GM21528 (cell line): ENCODE measurements around the gene COBL.

Experiments used
- ATAC-seq: cut with Tn5 transposase; IDR thresholded peaks from one replicate; pipeline ENCODE4 v1.9.1; 2021; ENCODE audit warnings: mild to moderate bottlenecking, moderate library complexity; ENCODE audit not compliant: unreplicated experiment, low FRiP score

Gene COBL

DNA sequence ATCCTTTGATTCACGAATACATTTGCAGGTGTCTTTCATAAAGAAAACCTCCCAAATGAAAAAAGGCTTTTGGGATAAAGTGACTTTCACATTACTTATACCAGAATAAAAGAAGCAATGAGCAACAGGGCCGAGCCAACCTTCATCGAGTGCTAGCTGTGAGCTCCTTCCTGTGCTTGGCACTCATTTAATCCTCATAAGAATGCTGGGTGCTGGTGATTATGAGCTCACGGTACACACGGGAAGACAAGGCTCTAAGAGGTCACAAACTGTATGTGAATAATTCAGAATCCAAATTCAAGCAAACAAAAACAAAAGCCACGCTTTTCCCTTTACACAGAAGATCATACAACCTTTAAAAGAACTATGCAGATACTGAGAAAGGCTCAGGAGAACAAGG is 156.2 kb downstream of the COBL start:
- no peak for ATAC-seq

DNA sequence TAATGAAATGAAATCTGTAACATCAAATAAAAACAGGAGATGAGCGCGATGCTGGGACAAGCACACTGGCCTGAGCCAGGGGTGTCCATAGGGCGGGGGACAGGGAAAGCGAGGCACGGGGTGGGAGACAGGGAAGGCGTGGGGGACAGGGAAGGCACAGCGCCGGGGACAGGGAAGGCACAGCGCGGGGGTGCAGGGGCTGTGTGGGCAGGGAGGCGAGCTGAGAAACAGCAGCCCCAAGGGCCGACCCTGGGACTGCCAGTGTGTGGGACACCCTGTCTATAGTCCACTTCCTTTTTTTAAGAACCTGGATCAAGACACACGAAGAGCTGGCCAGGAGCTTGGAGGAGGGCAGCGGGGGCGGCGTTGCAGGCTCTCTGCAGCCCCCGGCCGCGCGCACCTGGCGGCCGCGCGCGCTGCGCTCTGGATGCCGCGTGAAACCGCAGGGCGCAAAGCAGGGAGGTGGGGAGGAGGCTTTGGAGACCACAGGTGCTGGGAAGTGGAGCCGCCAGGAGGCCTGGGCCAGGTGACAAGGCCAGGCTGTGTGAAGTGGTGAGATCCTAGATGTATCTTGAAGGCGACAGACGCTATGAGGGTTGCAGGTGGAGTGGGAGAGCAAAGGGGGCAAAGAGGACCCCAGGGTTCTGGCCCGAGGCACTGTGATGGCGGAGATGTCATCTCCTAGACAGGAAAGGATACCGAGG is 157.7 kb downstream of the COBL start:
- ATAC-seq = no peak

DNA sequence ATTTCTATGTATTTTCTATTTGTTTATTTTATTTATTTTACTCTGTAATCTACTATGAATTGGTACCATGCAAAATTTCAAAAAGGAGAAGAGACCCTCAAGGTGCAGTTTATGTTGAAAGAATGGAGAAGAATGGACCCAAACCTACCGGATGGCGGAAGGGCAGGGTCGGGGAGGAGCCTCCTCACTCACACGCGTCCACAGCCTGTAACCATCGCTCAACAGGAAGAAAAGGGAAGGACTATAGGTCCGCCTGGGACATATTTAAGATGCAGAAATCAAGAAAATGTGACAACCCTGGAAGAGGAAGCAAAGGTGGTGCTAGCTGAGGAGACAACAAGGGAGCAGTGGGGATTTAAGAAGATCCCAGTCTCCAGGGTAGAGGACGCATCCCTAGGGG is 158.4 kb downstream of the COBL start:
- no peak for ATAC-seq

DNA sequence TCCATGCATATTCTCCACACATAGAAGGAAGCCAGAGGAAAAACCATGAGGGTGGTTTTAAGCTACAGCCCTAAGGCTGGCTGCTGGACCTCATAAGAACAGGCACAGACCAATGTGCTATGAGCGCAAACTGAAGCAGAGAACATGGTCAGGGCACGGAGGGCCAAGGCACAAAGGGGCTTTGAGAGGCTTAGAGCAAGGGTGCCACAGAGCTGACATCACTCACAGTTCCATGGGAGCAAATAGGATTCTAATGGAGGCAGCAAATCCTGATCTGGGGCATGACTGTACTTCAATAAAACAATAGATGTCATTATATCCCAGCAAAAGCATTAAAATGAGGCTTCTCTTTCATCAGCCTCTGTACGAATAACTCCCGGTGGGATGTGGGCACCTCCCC is 162.4 kb downstream of the COBL start:
- ATAC-seq = no peak

DNA sequence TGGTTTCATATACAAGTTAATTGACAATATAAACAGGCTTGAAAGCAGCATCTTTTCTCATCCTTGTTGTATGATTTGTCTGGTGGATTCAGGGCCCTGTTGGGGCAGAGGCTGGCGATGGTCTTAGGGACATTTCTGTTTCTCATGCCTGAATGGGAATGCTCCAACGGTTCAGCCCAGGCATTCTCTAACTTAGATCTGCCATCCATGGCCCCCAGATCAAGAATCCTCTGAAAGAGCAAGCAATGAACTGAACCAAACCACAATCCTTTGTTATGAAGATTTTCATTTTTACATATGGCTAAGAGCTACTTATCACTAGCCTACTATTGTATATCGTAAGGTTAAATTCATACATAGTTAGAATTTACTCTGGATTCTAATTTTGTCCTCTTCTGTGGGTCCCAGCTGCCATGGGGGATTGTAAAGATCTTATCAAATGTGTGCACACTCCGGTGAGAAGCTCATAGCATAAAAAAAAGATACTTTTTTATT is 163.9 kb downstream of the COBL start:
- ATAC-seq = no peak

DNA sequence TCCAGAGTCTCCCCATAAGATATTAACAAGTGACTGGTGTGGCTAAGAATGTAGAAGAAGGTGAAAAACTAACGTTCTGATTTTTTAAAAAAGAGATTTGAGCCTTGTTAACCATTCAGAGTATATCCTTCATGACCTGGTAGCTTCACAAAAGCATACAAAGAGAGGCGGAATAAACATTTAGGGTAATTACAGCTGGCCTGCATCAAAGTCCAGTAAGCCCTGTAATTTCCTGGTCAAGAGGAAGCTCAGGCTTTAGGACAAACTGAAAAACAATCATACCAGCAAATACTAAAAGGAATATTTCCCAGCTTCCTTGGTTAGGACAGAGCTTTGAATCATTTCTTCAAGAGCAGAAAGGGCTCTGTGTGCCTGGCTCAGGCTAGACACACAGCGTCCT is 165.2 kb downstream of the COBL start:
- no peak for ATAC-seq

DNA sequence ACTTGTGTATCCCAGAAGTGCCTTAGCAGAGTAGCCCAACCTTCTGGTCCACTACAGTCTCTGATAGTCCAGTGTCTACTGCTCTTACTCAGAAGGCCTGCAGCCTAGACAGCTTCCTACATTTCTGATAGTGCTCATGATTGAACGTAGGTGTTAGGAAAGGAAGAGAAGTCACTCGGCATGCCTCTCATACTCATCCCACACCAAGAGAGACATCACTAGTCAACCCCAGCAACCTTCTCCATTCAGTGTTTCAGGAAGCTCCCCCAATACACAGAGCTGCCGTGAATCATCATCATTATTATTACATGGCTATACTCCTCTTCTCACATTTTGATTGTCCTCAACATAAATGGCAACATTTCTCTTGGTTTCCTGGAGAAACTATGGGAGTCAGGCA is 166.4 kb downstream of the COBL start:
- no peak for ATAC-seq

DNA sequence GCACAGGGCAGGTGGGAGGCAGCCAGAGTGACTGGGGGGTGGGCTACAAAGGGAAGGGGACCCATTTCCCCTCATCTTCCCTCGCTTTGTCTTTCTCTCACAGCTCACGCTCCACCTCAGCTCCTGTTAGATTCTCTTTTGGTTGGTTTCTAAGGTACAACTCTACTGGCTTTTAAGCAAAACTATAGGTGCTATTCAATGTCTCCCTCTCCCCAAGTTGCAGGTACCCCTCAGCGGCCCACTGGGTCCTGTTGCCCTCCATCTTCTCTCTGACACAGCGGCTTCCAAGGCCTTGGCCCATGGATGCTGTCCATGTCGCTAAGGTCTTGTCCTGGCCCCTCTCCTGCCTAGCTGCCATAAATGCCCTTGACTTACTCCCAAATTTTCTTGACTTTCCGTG is 168.4 kb downstream of the COBL start:
- no peak for ATAC-seq

DNA sequence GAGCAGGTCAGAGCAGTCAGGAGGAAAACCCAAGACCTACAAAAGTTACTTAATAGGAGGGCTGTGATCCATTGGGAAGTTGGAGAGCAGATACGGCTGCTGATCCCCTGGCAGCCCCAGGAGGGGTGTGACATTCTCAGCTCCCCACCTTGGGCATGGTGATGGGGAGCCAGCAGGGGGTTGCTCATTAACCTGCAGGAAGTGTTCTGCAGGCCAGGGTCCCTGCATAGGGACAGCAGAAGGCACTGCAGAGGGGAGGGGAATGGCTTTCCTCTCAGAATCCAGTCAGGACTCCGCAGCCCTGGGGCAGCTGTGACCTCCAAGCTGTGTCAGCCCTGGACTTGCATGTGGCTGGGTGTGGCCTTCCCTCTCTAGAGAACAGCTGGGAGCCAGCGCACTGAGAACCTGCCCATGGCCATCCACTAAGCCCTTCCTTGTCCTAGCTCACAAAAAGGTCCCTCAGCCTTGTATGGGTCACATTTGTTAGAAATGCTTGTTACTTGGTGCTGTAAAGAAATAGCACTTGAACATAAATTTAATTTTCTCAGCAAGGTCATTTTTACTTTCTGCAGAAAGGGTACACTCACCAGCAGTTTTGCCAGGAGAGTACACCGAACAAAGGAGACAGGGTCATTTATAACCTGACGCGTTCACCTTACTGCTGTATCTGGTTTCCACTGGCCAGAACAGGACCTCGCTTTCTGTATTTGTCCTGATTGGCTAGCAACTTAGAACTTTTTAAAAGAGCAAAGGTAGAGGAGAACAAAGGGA is 169.6 kb downstream of the COBL start:
- ATAC-seq = no peak

DNA sequence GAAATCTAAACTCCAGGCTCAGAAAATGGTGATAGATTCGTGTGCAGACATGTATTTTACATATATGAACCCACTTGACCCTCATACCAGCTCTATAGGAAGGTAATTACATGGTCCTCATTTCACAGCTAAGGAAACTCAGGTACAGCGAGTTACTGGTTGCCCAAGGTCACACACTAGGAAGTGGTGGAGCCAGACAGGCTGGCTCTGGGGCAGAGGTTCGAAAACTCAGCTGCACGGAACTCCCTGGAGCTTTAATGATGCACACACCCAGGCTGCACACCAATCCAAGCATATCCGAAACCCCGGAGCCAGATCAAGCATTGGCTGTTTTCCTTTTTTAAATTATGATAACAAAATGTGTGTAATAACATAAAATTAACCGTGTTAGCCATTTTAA is 172.4 kb downstream of the COBL start:
- ATAC-seq = no peak

DNA sequence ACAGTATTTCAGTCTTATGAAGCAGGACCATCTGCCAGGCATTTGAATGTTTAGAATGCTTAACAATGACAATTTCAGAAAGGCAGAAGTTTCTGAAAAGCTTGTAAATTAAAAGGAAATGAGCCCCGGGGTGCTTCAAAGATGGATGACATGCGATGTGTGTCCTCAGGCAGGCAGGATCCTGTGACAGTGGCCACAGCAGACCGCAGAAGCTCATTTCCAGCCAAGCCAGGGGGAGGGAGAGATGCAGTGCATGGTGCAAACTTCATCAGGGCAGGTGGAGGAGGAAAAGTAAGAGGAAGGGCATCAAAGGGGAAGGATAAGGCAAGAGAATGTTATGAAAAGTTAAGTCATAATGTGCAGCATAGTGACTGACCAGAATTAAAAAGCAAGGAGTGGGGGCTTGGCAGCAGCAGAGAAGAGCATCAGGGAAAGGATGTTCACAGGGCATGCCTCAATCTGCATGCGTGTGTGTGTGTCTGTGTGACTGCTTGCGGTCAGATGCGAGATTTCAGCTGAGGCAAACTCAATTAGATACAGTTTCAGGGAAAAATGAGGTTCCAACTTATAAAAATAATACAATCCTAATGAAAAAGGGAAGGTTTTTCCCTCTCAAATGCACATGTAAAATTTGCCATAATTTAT is 173.7 kb downstream of the COBL start:
- no peak for ATAC-seq

DNA sequence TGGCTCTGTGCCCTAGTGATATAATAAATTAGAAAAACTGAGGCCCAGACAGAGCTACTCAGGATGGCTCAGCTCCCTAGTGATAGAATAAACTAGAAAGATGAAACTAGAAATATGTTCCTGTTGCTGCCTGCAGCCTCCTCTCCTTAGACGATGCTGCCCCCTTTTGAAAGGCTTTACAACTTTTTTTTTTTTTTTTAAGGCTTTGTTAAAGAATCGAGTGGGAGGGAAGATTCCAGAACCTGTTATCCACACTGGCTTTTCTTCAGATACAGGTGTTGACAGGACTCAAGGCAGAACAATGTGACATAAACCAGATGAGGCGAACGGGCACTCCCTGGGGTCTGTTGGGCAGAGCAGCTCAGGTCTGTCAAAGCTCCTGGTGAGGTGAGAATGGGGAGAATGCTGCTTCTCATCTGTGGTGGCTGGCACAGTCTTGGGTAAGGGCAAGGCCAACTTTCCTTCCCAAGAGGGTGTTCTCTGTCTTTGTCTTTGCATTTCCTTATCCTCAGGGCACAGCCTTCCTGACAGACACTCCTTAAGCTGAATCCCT is 175.1 kb downstream of the COBL start:
- no peak for ATAC-seq

DNA sequence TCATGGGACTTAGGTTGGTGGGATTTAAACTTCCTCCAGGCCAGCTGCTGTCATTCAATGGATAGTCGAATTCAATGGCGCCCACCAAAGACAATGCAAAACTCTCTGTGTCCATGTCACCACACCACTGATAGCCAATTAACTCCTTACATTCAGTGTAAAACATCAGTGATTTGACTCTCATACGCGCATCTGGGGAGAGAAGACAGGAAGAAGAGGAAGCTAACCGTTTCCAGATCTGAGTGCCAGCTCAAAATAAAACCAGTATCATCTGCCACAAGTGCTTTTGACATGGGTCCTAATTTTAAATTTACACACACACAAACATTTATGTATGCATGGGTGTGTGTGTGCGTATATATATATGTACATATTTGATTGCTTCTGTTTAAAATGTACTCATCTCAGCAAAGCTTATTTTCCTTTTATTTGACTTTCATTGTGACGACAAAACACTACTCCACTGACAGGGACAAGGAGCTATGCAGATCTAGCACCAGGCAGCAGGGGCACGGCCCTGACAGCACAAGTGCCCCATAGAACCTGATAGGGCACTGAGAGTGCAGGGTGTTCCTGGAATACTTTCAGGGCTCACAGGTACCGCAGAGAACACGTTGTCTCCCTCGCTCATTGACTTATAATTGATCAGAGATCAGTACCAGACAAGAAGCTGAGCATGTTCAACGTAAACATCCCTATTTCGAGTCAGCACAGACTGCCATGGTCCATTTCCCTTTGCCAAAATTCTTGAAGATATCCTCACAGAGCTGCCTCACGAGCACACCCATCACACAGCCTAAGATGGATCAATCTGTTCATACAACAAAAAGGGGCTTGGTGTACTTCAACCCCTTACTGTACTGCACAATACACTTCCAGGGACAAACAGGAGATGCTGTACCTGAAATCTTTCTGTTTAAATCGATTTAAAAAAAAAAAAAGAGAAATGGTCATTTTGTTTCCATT is 176.1 kb downstream of the COBL start:
- no peak for ATAC-seq

DNA sequence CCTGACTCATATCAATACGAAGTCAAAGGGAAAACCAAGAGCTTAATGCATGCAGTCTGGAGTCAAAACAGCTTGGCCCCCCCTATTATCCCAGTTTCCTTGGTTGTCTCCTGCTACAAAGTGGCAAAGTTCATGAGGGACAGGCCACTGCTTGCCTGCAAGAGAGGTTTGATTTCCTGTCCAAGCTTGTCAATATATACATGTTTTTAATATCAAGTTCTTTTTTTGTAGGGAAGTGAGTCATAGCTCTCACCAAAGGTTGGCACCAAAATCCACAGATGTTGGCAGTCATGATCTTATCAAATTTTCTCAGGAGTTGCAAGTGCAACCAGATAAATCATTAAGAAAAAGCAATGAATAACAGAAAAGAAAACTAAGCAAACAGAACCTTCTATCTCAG is 176.8 kb downstream of the COBL start:
- ATAC-seq = no peak

DNA sequence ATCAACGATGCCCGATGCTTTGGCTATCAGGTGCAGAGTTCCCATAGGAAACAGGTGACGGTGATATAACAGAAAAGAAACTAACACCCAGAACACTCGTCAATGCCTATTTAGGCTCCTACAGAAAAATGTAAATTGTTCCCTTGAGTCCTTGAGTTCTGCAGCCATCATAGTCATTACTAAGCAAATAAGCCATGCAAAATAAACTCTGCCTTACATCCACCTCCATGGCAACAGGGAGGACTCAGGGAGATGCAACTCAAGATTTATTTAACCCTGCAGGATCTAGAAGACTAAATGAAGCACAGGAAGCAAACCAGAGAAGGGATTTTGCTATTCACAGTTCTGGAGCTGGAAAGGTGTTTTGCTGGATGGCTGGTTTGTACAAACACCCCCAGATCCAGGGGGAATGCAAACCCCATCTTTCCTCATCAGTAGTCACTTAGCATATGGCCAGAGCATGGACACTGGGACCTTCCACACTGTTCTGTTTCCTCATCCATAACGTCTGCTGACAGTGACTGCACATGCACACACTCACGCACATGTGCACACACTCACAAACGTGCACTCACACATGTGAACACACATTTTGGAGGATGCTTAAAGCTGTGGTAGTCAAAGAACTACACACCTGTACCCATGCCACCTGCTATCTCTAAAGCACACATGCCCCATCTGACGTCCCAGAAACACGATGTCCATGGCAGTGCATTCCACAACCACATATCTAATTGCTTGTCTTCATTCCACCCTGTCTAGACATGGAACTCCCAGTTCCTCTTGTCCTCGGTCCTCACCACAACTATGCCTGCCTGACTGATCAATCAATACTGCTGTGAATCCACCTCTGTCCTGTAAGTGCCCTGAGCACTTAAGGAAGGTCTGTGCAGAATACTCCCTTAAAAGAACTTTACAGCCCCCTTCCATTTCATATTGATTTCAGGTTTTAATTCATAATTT is 178.2 kb downstream of the COBL start:
- no peak for ATAC-seq

DNA sequence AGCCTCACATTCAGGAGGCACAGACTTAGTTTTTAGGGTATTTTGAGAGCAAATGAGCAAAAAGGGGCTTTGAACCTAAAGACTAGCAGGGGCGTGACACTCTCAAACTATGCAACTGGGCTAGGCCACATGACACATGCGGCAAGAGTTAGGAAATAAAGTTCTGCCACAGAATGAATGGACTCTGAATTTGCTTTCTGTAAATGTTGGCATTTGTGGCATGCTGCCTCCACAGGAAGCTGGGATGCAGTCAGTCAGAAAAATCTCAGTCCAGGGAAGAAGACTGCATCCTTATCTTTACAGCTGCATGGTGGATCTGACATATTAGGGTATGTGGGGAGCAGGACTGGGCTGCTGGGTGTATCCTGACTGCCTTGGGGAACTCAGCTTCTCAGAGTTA is 181.0 kb downstream of the COBL start:
- no peak for ATAC-seq

DNA sequence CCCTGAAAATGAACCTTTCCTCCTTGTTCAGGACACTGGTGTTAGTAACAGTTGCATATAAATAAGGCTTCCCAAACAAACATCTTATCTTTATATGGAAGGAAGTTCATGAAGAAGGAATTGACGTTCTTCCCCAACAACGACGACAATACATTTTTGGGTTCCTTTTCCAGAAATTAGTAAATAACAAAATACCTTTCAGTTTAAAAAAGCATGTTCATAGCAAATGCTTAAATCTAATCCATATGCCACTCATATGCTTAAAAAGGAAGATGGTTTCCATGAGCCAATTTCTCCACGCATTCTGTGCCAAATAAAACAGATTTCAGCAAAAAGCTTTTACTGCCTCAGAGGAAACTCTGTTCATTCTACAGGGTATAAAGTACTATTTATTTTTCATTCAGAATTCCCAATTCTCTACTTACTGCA is 182.6 kb downstream of the COBL start:
- no peak for ATAC-seq

DNA sequence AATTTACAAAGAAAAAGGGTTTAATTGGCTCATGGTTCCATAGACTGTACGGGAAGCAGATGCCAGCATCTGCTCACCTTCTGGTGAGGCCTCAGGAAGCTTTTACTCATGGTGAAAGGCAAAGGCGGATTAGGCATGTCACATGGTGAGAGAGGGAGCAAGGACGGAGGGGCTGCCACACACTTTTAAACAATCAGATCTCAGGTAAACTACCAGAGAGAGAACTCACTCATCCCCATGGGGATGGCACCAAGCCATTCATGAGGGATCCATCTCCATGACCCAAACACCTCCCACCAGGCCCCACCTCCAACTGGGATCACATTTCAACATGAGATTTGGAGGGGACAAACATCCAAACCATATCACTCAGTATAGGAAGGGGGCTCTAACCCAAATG is 183.9 kb downstream of the COBL start:
- no peak for ATAC-seq
